Kidney epithelial cell (primary cell): ENCODE data around the gene CHST14. TPM values are rescaled to one million over a fixed set of nuclear protein-coding genes. Genes with fewer than 3 reads are reported as not detected.
A peak's percentile ranks its signal among the peaks of the same experiment; 100 is the strongest.

Source experiments
- DNase-seq: peaks from one replicate; pipeline ENCODE4 v3.0.0-alpha.2; 2010; ENCODE audit warnings: low read depth
- H3K27me3 ChIP-seq: 2 replicates; pipeline ENCODE4 v1.6.0; 2011; ENCODE audit warnings: low read length; ENCODE audit not compliant: control insufficient read depth, insufficient read depth
- H3K36me3 ChIP-seq: 2 replicates; pipeline ENCODE4 v1.5.1; 2011; ENCODE audit warnings: low read length; ENCODE audit not compliant: control insufficient read depth, insufficient read depth
- H3K4me3 ChIP-seq: 2 replicates; pipeline ENCODE4 v1.5.1; 2011; ENCODE audit warnings: low read depth, mild to moderate bottlenecking, control low read depth, low read length
- CTCF ChIP-seq: IDR thresholded peaks from 2 replicates; pipeline ENCODE4 v1.5.1; 2011; ENCODE audit warnings: mild to moderate bottlenecking, moderate library complexity, low read length, control low read depth, inconsistent platforms; ENCODE audit not compliant: insufficient read depth, poor library complexity, severe bottlenecking
- total RNA-seq: library from RNA; depleted of rRNA; stranded (reverse); fragments of >200 nt; gene quantifications from 2 replicates; pipeline ENCODE4 v1.2.3, GENCODE V29; 2015

Gene CHST14
- total RNA-seq, 1 donor from 2014 or later: 25.8 TPM

- TF ChIP-seq CTCF: no peak
- Histone ChIP-seq H3K36me3 (peaks cover 5% of the 10 kb centered on the region), H3K4me3 (no peak overlapping the region), H3K27me3 (no peaks in the 10 kb centered on the region)
- no peak for DNase-seq
Measured at GRCh38 chr15:40468898-40469331, 1.9 kb upstream of the CHST14 start.

- H3K4me3 ChIP-seq: no peak overlapping the region
- peaks cover 5% of the 10 kb centered on the region for H3K36me3 ChIP-seq
- DNase-seq: no peak
- no peak for TF ChIP-seq CTCF
- no peaks in the 10 kb centered on the region for H3K27me3 ChIP-seq
Measured at GRCh38 chr15:40469776-40470390, 901 bp upstream of the CHST14 start.

GRCh38 chr15:40471105-40471807, 472 bp downstream of the CHST14 start:
- H3K36me3 ChIP-seq: peaks cover 1% of the 10 kb centered on the region
- no peak for DNase-seq

GRCh38 chr15:40471808-40472150, 995 bp downstream of the CHST14 start:
- Histone ChIP-seq H3K36me3 (no peaks in the 10 kb centered on the region), H3K4me3 (peak overlapping the region; percentile 74), H3K27me3 (no peaks in the 10 kb centered on the region)
- no peak for TF ChIP-seq CTCF
- DNase-seq: no peak

More at GRCh38 chr15:40471105-40471807, 472 bp downstream of the CHST14 start:
- H3K4me3 ChIP-seq: peak overlapping the region; percentile 74
- H3K27me3 ChIP-seq: no peaks in the 10 kb centered on the region
- TF ChIP-seq CTCF: no peak

GRCh38 chr15:40472171-40472727, 1.5 kb downstream of the CHST14 start:
- Histone ChIP-seq H3K36me3 (no peaks in the 10 kb centered on the region), H3K4me3 (peak overlapping the region; percentile 74), H3K27me3 (no peaks in the 10 kb centered on the region)
- DNase-seq: no peak
- TF ChIP-seq CTCF: no peak

- no peaks in the 10 kb centered on the region for H3K36me3 ChIP-seq
- no peak for TF ChIP-seq CTCF
- DNase-seq: no peak
- peaks cover 8% of the 10 kb centered on the region for H3K27me3 ChIP-seq
- no peak overlapping the region for H3K4me3 ChIP-seq
Measured at GRCh38 chr15:40474581-40474980, 3.8 kb downstream of the CHST14 start.
